Measurements from ENCODE around the gene KRT27. TPM values are rescaled to one million over a fixed set of nuclear protein-coding genes. Genes with fewer than 3 reads are reported as not detected.
A peak's percentile ranks its signal among the peaks of the same experiment; 100 is the strongest.

KRT27 gene
- total RNA-seq, 6 experiments from 2014 or later, result not detected

DNA sequence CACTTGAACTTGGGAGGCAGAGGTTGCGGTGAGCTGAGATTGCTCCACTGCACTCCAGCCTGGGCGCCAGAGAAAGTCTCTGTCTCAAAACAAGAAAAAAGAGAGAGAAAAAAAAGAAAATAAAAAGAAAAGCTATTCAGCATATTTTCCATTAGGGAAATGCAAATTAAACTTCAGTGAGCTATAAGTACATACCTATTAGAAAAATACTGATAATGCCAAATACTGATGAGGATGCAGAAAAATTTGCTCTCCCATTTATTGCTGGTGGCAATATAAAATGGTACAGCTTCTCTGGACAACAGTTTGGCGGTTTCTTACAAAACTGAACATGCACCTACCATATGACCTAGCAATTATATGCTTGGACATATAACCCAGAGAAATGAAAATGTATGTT, 30.3 kb upstream of the KRT27 start:
- TF ChIP-seq, protein P1, sequence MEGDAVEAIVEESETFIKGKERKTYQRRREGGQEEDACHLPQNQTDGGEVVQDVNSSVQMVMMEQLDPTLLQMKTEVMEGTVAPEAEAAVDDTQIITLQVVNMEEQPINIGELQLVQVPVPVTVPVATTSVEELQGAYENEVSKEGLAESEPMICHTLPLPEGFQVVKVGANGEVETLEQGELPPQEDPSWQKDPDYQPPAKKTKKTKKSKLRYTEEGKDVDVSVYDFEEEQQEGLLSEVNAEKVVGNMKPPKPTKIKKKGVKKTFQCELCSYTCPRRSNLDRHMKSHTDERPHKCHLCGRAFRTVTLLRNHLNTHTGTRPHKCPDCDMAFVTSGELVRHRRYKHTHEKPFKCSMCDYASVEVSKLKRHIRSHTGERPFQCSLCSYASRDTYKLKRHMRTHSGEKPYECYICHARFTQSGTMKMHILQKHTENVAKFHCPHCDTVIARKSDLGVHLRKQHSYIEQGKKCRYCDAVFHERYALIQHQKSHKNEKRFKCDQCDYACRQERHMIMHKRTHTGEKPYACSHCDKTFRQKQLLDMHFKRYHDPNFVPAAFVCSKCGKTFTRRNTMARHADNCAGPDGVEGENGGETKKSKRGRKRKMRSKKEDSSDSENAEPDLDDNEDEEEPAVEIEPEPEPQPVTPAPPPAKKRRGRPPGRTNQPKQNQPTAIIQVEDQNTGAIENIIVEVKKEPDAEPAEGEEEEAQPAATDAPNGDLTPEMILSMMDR (IDR thresholded peaks at IDR 0.05), result no peak
- TF ChIP-seq POLR2A (IDR thresholded peaks at IDR 0.05), result no peak
- no peak overlapping the region for H3K4me3 ChIP-seq
- DNase-seq, result no peak
- no peak overlapping the region for H3K27ac ChIP-seq
- no peak for ATAC-seq
- H3K4me1 ChIP-seq, result peaks cover 0 to 2% (median 0%) of the 10 kb centered on the region in 4 donors
- H3K36me3 ChIP-seq, result no peaks in the 10 kb centered on the region
- no peaks in the 10 kb centered on the region for H3K27me3 ChIP-seq
- intact Hi-C loops (cut with DNase I), result no loop called here
- WGBS (ENCODE audit: insufficient coverage, low coverage, low lambda C conversion rate, missing lambda C conversion rate), result 78% methylated on average over 3 of the region's 3 CpGs
- no peaks in the 10 kb centered on the region for H3K9me3 ChIP-seq

DNA sequence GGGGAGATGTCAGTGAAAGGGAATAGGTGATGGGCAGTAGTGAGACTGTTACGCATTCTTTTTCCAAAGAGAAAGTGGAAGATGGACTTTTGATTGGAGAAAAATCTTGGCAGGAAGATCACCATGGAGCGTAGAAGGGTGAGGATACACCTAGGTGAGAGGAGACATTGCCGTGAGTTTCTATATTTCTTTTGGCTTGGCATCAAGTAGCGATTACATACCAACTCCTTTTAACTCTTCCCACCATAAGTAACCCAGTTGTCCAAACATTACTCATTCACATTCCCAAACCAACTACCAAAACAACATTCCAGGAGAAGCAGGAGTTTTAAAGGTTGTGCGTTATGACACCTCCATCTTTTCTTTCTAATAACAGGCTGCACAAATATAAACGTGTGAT, 28.1 kb upstream of the KRT27 start:
- TF ChIP-seq POLR2A (IDR thresholded peaks at IDR 0.05), result no peak
- TF ChIP-seq, protein P1 (IDR thresholded peaks at IDR 0.05), result no peak
- 49% methylated on average over 6 of the region's 6 CpGs for WGBS (ENCODE audit: insufficient coverage, low coverage, low lambda C conversion rate, missing lambda C conversion rate)
- DNase-seq, result no peak
- ATAC-seq, result no peak
- Histone ChIP-seq H3K27ac (no peak overlapping the region), H3K36me3 (no peaks in the 10 kb centered on the region), H3K9me3 (no peaks in the 10 kb centered on the region), H3K27me3 (no peaks in the 10 kb centered on the region), H3K4me3 (no peak overlapping the region), H3K4me1 (no peaks in the 10 kb centered on the region)
- intact Hi-C loops (cut with DNase I), result no loop called here

DNA sequence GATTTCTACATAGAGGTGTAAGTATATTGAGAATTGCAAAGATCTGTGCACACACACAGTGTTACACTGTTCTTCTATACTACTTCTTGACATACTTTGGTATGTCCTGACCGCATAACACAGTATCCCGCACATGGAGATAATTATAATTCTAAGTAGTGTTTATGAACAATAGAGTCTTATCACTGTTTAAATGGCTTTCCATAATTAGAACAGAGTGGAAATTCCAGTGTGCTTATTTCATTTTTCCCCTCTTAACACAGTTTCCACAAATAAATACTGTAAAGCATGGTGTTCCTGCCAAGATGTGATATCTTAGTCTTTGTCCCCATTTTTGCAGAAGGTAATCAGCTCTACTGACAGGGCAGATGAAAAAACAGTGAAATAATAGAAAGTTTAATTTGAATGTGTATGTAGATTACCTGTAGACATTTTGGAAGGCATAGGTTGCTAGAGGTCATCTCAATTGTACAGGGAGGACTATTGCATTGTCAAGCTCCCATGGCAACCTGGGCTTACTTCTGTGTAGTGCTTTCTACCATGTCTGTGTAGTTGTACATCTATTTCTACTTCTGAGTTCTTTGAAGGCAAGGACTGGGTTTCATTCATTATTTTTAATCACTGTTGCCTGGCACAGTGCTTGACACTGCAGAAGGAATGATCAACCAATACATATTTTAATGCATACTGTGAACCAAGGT, 27.5 kb upstream of the KRT27 start:
- ATAC-seq (peak in 1 of 4 donors; percentile 35), DNase-seq (no peak)
- no peak for TF ChIP-seq POLR2A (IDR thresholded peaks at IDR 0.05)
- TF ChIP-seq, protein P1 (IDR thresholded peaks at IDR 0.05), result no peak
- H3K36me3 ChIP-seq, result no peaks in the 10 kb centered on the region
- no peaks in the 10 kb centered on the region for H3K27me3 ChIP-seq
- no peaks in the 10 kb centered on the region for H3K4me1 ChIP-seq
- intact Hi-C loops (cut with DNase I), result loop anchor here in 1 of 2 donors (10.0 kb wide), 1 partner anchor 845 kb away; no protein-coding TSS in a partner anchor
- WGBS (ENCODE audit: insufficient coverage, low coverage, low lambda C conversion rate, missing lambda C conversion rate), result 65% methylated on average over 2 of the region's 2 CpGs
- H3K27ac ChIP-seq, result no peak overlapping the region
- no peaks in the 10 kb centered on the region for H3K9me3 ChIP-seq
- no peak overlapping the region for H3K4me3 ChIP-seq

DNA sequence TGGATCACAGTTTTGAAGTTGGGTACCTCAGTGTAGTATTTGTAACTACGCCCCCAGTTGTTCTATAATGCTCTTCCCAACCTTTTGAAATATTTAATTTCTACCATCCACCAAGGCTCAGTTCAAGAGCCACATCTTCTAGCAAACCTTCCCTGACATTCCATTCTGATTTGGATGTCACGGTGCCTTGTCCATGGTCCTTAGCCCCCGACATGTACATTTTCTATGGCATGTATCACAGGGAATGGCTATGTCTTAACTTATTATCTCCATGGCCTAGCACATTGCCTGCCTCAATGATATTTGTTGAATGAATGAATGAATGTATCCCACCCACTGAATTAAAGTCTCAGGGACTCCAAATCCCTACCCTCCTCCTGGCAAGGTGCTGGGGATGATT, 23.8 kb upstream of the KRT27 start:
- no peak for ATAC-seq
- TF ChIP-seq POLR2A (IDR thresholded peaks at IDR 0.05), result no peak
- TF ChIP-seq, protein P1 (IDR thresholded peaks at IDR 0.05), result no peak
- DNase-seq, result no peak
- H3K4me3 ChIP-seq, result no peak overlapping the region
- peaks cover 0 to 5% (median 0%) of the 10 kb centered on the region in 4 donors for H3K4me1 ChIP-seq
- 60% methylated on average over 3 of the region's 3 CpGs for WGBS (ENCODE audit: insufficient coverage, low coverage, low lambda C conversion rate, missing lambda C conversion rate)
- intact Hi-C loops (cut with DNase I), result loop anchor here in 1 of 2 donors (10.0 kb wide), 1 partner anchor 849 kb away; no protein-coding TSS in a partner anchor
- no peaks in the 10 kb centered on the region for H3K27me3 ChIP-seq
- H3K27ac ChIP-seq, result no peak overlapping the region
- H3K36me3 ChIP-seq, result no peaks in the 10 kb centered on the region
- H3K9me3 ChIP-seq, result no peaks in the 10 kb centered on the region

All from right lobe of liver (tissue), 6 donors.